ENCODE measurements around the gene ELF1. TPM values are rescaled to one million over a fixed set of nuclear protein-coding genes. Genes with fewer than 3 reads are reported as not detected.
"Not testable (repeated sequence)": the region's sequence is repeated elsewhere in the genome, so short reads cannot be mapped to it uniquely, and the experiment has no call there.

ELF1 gene
- total and polyA plus RNA-seq, 2 experiments from 2014 or later: 22.2 to 36.8 TPM

GRCh38 chr13:41049480-41050440 lies 30.6 kb upstream of the ELF1 start:
- no peak for DNase-seq (ENCODE audit: low read depth in 1 of 2, low spot score in 1 of 2)
- H3K4me1 ChIP-seq (ENCODE audit: low read depth): peaks cover 8% of the 10 kb centered on the region
- no peak overlapping the region for H3K4me3 ChIP-seq
- no peaks in the 10 kb centered on the region for H3K27me3 ChIP-seq
- no peak for TF ChIP-seq CTCF (IDR thresholded peaks at IDR 0.05; ENCODE audit: low read depth, low read length)
- H3K27ac ChIP-seq: no peak overlapping the region
- H3K36me3 ChIP-seq: no peaks in the 10 kb centered on the region
- H3K9me3 ChIP-seq (ENCODE audit: low read depth): no peaks in the 10 kb centered on the region

GRCh38 chr13:41048640-41049039 lies 29.5 kb upstream of the ELF1 start:
- no peak for TF ChIP-seq CTCF (IDR thresholded peaks at IDR 0.05; ENCODE audit: low read depth, low read length)
- H3K27ac ChIP-seq: no peak overlapping the region
- H3K27me3 ChIP-seq: no peaks in the 10 kb centered on the region
- no peaks in the 10 kb centered on the region for H3K9me3 ChIP-seq (ENCODE audit: low read depth)
- H3K4me1 ChIP-seq (ENCODE audit: low read depth): no peaks in the 10 kb centered on the region
- no peaks in the 10 kb centered on the region for H3K36me3 ChIP-seq
- no peak overlapping the region for H3K4me3 ChIP-seq
- DNase-seq (ENCODE audit: low read depth in 1 of 2, low spot score in 1 of 2): no peak

GRCh38 chr13:41042419-41042818 lies 23.3 kb upstream of the ELF1 start:
- H3K4me3 ChIP-seq; H3K4me1 ChIP-seq (ENCODE audit: low read depth); H3K9me3 ChIP-seq (ENCODE audit: low read depth); H3K27me3 ChIP-seq; H3K27ac ChIP-seq; H3K36me3 ChIP-seq; DNase-seq (ENCODE audit: low read depth in 1 of 2, low spot score in 1 of 2): not testable (repeated sequence)

GRCh38 chr13:41040584-41041334 lies 21.6 kb upstream of the ELF1 start:
- Histone ChIP-seq H3K27ac (no peak overlapping the region), H3K27me3 (no peaks in the 10 kb centered on the region), H3K4me3 (no peak overlapping the region), H3K9me3 (ENCODE audit: low read depth) (no peaks in the 10 kb centered on the region), H3K36me3 (no peaks in the 10 kb centered on the region), H3K4me1 (ENCODE audit: low read depth) (no peaks in the 10 kb centered on the region)
- no peak for TF ChIP-seq CTCF (IDR thresholded peaks at IDR 0.05; ENCODE audit: low read depth, low read length)
- DNase-seq (ENCODE audit: low read depth in 1 of 2, low spot score in 1 of 2): no peak

- H3K36me3 ChIP-seq: no peaks in the 10 kb centered on the region
- no peak overlapping the region for H3K4me3 ChIP-seq
- H3K4me1 ChIP-seq (ENCODE audit: low read depth): no peaks in the 10 kb centered on the region
- DNase-seq (ENCODE audit: low read depth in 1 of 2, low spot score in 1 of 2): no peak
- no peak for TF ChIP-seq CTCF (IDR thresholded peaks at IDR 0.05; ENCODE audit: low read depth, low read length)
- no peaks in the 10 kb centered on the region for H3K9me3 ChIP-seq (ENCODE audit: low read depth)
- no peak overlapping the region for H3K27ac ChIP-seq
- H3K27me3 ChIP-seq: no peaks in the 10 kb centered on the region
These were observed 20.6 kb upstream of the ELF1 start for GRCh38 chr13:41039746-41040145.

GRCh38 chr13:41036557-41036956 lies 17.4 kb upstream of the ELF1 start:
- not testable (repeated sequence) for H3K4me3 ChIP-seq; H3K4me1 ChIP-seq (ENCODE audit: low read depth); H3K27me3 ChIP-seq; H3K9me3 ChIP-seq (ENCODE audit: low read depth); H3K27ac ChIP-seq; DNase-seq (ENCODE audit: low read depth in 1 of 2, low spot score in 1 of 2); H3K36me3 ChIP-seq

Data from cardiac muscle cell (in vitro differentiated cells and primary cell).